BE2C (cell line): ENCODE measurements around the gene OMA1.

Source experiments
- DNase-seq: peaks from one replicate; pipeline ENCODE4 v3.0.0-alpha.2; 2020
- H3K27me3 ChIP-seq: fragments of 250-450 bp; sonication (Bioruptor Pico); 2 replicates; pipeline ENCODE4 v1.5.1; 2020; ENCODE audit warnings: mild to moderate bottlenecking
- H3K36me3 ChIP-seq: fragments of 250-450 bp; sonication (Bioruptor Pico); 2 replicates; pipeline ENCODE4 v1.5.1; 2020; ENCODE audit warnings: mild to moderate bottlenecking
- H3K4me1 ChIP-seq: fragments of 250-450 bp; sonication (Bioruptor Pico); 2 replicates; pipeline ENCODE4 v1.5.1; 2020
- H3K4me3 ChIP-seq: 2 replicates; pipeline ENCODE4 v1.5.1; 2011; ENCODE audit warnings: low read depth, low read length
- H3K9me3 ChIP-seq: fragments of 250-450 bp; sonication (Bioruptor Pico); 2 replicates; pipeline ENCODE4 v1.5.1; 2020
- CTCF ChIP-seq: IDR thresholded peaks from 2 replicates; pipeline ENCODE4 v1.5.1; 2012; ENCODE audit warnings: mild to moderate bottlenecking, low read depth, low read length

OMA1 gene

GRCh38 chr1:58456470-58456869 is 90.1 kb downstream of the OMA1 start:
- H3K36me3 ChIP-seq: no peaks in the 10 kb centered on the region
- DNase-seq: no peak
- TF ChIP-seq CTCF: no peak
- H3K4me3 ChIP-seq: no peak overlapping the region
- no peaks in the 10 kb centered on the region for H3K9me3 ChIP-seq
- no peaks in the 10 kb centered on the region for H3K27me3 ChIP-seq
- no peaks in the 10 kb centered on the region for H3K4me1 ChIP-seq

- Histone ChIP-seq H3K36me3 (no peaks in the 10 kb centered on the region), H3K27me3 (no peaks in the 10 kb centered on the region), H3K9me3 (no peaks in the 10 kb centered on the region), H3K4me1 (no peaks in the 10 kb centered on the region), H3K4me3 (no peak overlapping the region)
- TF ChIP-seq CTCF: no peak
- no peak for DNase-seq
Observed at GRCh38 chr1:58454807-58455206, 91.7 kb downstream of the OMA1 start.

GRCh38 chr1:58454385-58454784 is 92.1 kb downstream of the OMA1 start:
- H3K36me3 ChIP-seq: no peaks in the 10 kb centered on the region
- no peak for DNase-seq
- no peaks in the 10 kb centered on the region for H3K4me1 ChIP-seq
- H3K9me3 ChIP-seq: no peaks in the 10 kb centered on the region
- no peak for TF ChIP-seq CTCF
- no peak overlapping the region for H3K4me3 ChIP-seq
- no peaks in the 10 kb centered on the region for H3K27me3 ChIP-seq

GRCh38 chr1:58451560-58452191 is 94.8 kb downstream of the OMA1 start:
- Histone ChIP-seq H3K4me1 (peaks cover 2% of the 10 kb centered on the region; the same call in 1 of the 2 replicates), H3K27me3 (no peaks in the 10 kb centered on the region), H3K4me3 (no peak overlapping the region), H3K9me3 (no peaks in the 10 kb centered on the region), H3K36me3 (no peaks in the 10 kb centered on the region)
- no peak for TF ChIP-seq CTCF
- DNase-seq: no peak

GRCh38 chr1:58447886-58448285 is 98.6 kb downstream of the OMA1 start:
- DNase-seq: peak; percentile 31
- H3K9me3 ChIP-seq: no peaks in the 10 kb centered on the region
- H3K36me3 ChIP-seq: no peaks in the 10 kb centered on the region
- peaks cover 5% of the 10 kb centered on the region; the same call in 1 of the 2 replicates for H3K4me1 ChIP-seq
- H3K27me3 ChIP-seq: no peaks in the 10 kb centered on the region
- H3K4me3 ChIP-seq: no peak overlapping the region
- TF ChIP-seq CTCF: no peak

- no peak overlapping the region for H3K4me3 ChIP-seq
- H3K9me3 ChIP-seq: no peaks in the 10 kb centered on the region
- H3K36me3 ChIP-seq: no peaks in the 10 kb centered on the region
- TF ChIP-seq CTCF: no peak
- DNase-seq: no peak
- peaks cover 5% of the 10 kb centered on the region; the same call in 1 of the 2 replicates for H3K4me1 ChIP-seq
- H3K27me3 ChIP-seq: no peaks in the 10 kb centered on the region
Observed at GRCh38 chr1:58447042-58447441, 99.5 kb downstream of the OMA1 start.
